Nephron (organoid): ENCODE measurements around the gene EYA4.

Experiments
- H3K27ac Mint-ChIP-seq, 3 experiments: 2 replicates each; pipeline ENCODE4 v1.8.0; 2020; ENCODE audit warnings: mixed read lengths in 3 of 3, mild to moderate bottlenecking in 2 of 3, moderate library complexity in 1 of 3
- H3K27me3 Mint-ChIP-seq: 2 replicates; pipeline ENCODE4 v1.8.0; 2021; ENCODE audit warnings: low read depth, mild to moderate bottlenecking, moderate library complexity, mixed read lengths
- H3K36me3 Mint-ChIP-seq: 2 replicates; pipeline ENCODE4 v1.8.0; 2020; ENCODE audit warnings: low read depth, mixed read lengths
- H3K4me1 Mint-ChIP-seq: 2 replicates; pipeline ENCODE4 v1.8.0; 2020; ENCODE audit warnings: mixed read lengths
- H3K4me3 Mint-ChIP-seq, 3 experiments: 2 replicates each; pipeline ENCODE4 v1.8.0; 2020; ENCODE audit warnings: mild to moderate bottlenecking in 3 of 3, mixed read lengths in 3 of 3, moderate library complexity in 2 of 3
- H3K9me3 Mint-ChIP-seq: 2 replicates; pipeline ENCODE4 v1.8.0; 2020; ENCODE audit warnings: mixed read lengths
- TF ChIP-seq, protein P1 (sequence below), 3 experiments: fragments of 200-600 bp; sonication (generic); IDR thresholded peaks; one replicate each; pipeline ENCODE4 v1.5.0; 2021; ENCODE audit warnings: antibody characterized with exemption in 3 of 3; ENCODE audit not compliant: unreplicated experiment in 3 of 3

Gene EYA4

DNA sequence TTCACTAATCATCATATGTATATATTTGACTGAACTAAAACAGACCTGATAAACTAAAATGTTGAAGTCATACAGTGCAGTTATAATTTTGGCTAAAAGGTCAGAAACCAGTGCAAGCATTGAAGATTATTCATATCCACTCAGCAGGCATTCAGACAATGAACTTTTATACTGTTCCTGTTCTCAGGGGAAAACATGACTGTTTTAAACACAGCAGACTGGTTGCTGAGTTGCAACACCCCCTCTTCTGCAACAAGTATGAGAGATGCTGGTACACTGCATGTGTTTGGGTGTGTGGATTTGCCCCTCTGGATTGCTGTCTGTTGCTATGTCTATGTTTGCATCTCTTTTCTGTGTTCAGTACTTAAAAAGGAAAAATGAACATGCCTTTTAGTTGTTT, 206.8 kb downstream of the EYA4 start:
- Mint-ChIP-seq H3K9me3 (peaks cover 3% of the 10 kb centered on the region), H3K27me3 (no peaks in the 10 kb centered on the region), H3K4me3 (no peak overlapping the region), H3K4me1 (no peaks in the 10 kb centered on the region), H3K36me3 (peaks cover 6% of the 10 kb centered on the region), H3K27ac (no peak overlapping the region)
- TF ChIP-seq, protein P1, sequence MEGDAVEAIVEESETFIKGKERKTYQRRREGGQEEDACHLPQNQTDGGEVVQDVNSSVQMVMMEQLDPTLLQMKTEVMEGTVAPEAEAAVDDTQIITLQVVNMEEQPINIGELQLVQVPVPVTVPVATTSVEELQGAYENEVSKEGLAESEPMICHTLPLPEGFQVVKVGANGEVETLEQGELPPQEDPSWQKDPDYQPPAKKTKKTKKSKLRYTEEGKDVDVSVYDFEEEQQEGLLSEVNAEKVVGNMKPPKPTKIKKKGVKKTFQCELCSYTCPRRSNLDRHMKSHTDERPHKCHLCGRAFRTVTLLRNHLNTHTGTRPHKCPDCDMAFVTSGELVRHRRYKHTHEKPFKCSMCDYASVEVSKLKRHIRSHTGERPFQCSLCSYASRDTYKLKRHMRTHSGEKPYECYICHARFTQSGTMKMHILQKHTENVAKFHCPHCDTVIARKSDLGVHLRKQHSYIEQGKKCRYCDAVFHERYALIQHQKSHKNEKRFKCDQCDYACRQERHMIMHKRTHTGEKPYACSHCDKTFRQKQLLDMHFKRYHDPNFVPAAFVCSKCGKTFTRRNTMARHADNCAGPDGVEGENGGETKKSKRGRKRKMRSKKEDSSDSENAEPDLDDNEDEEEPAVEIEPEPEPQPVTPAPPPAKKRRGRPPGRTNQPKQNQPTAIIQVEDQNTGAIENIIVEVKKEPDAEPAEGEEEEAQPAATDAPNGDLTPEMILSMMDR (IDR thresholded peaks at IDR 0.05; ENCODE audit: unreplicated experiment in 3 of 3) = no peak

DNA sequence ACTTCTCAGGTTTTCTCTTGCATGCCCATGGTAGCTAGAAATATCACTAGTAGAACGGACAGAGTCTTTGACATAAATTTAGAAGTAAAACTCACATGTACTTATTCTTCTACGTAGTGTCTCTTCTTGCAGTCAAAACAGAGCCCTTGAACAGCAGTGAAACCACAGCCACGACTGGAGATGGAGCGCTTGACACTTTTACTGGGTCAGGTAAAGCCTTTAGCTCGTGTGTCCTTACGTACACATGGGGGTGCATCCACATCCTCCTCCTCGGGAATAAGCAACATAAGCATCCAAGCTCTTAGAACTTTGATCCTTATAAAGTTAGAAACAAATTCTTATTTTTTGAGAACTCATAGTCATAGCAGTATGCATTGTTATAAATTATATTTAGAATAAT, 215.3 kb downstream of the EYA4 start:
- Mint-ChIP-seq H3K27me3 (no peaks in the 10 kb centered on the region), H3K27ac (peak overlapping the region in 1 of 3 experiments; percentile 55), H3K4me1 (peaks cover 26% of the 10 kb centered on the region), H3K36me3 (no peaks in the 10 kb centered on the region), H3K4me3 (no peak overlapping the region), H3K9me3 (no peaks in the 10 kb centered on the region)
- TF ChIP-seq, protein P1 (IDR thresholded peaks at IDR 0.05; ENCODE audit: unreplicated experiment in 3 of 3) = no peak

DNA sequence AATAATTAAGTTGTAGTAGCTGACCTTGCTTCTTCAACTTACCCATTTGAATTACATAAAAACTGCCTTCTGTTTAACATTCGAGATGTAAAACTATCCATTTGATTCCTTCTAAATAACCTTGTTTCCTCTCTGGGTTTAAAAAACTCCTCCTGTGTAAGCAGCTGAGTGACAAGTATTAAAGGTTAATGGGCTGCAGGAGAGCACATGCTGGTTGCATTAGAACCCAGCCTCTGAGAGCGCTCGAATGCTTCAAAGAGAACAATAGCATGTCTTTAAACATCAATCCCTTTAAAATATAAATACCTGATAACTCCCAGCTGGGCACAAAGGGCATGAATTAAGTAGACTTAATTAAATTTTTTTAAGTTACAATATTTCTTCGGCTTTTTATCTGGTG, 215.8 kb downstream of the EYA4 start:
- Mint-ChIP-seq H3K4me1 (peaks cover 27% of the 10 kb centered on the region), H3K27ac (no peak overlapping the region), H3K4me3 (no peak overlapping the region), H3K9me3 (no peaks in the 10 kb centered on the region), H3K27me3 (no peaks in the 10 kb centered on the region), H3K36me3 (no peaks in the 10 kb centered on the region)
- TF ChIP-seq, protein P1 (IDR thresholded peaks at IDR 0.05; ENCODE audit: unreplicated experiment in 3 of 3) = no peak

DNA sequence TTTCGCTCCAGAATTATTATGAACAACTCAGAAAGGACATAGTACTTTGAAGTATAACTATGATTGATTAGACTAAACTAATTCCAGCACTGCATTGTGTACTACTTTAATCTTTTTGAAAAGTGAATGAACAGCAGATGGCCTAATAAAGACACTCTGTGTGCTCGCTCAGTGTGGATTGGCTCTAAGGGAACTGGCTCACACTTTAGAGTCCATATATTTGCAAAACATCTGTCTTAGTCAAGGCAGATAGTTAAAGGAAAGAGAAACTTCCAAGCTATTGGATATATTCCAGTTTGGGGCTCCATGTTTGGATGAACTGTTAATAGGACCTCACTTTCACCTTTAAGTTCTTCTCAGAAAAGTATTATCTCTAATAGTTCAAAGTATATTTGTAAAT, 218.9 kb downstream of the EYA4 start:
- Mint-ChIP-seq H3K4me1 (peaks cover 33% of the 10 kb centered on the region), H3K9me3 (no peaks in the 10 kb centered on the region), H3K27me3 (no peaks in the 10 kb centered on the region), H3K36me3 (peaks cover 11% of the 10 kb centered on the region), H3K4me3 (no peak overlapping the region), H3K27ac (peak overlapping the region; percentile 63 to 72 (median 63))
- TF ChIP-seq, protein P1 (IDR thresholded peaks at IDR 0.05; ENCODE audit: unreplicated experiment in 3 of 3) = no peak

DNA sequence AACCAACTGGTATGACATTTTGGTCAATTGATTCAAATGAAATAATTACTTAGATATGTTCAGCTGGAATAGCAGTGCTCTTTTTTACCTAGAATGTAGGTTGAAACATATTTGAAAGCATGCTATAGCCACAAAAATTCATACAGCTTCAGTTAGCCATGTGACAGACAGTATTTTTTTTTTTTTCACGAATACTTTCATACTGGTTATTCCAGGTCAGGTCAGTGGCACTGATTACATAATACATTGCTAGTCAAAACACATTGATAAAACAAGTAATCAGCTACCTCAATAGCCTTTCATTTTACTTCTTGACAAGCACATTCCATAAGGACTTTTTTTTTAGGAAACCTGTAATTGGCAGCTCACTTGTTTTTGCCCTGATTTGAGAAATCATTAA, 222.6 kb downstream of the EYA4 start:
- Mint-ChIP-seq H3K9me3 (peaks cover 4% of the 10 kb centered on the region), H3K27me3 (no peaks in the 10 kb centered on the region), H3K4me1 (peaks cover 34% of the 10 kb centered on the region), H3K4me3 (no peak overlapping the region), H3K27ac (no peak overlapping the region), H3K36me3 (peaks cover 42% of the 10 kb centered on the region)
- TF ChIP-seq, protein P1 (IDR thresholded peaks at IDR 0.05; ENCODE audit: unreplicated experiment in 3 of 3) = no peak

DNA sequence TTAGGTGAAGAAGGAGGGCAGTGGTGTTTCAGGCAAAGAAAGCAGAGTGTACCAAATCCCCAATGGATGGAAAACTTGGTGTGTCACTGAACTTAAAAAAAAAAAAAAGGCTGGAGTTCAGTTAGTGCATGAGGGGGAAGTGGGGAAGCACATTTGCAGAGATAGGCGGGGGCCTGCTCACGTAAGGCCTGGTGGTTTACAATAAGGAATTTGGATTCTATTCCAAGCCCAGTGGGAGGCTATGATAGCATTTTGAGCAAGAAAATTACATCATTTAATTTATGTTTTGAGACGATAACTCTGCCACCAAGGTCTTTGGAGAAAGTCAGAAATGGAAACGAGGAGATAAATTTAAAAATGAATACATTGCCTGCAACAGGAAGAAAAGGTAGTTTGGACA, 225.5 kb downstream of the EYA4 start:
- Mint-ChIP-seq H3K4me1 (peaks cover 19% of the 10 kb centered on the region), H3K27me3 (no peaks in the 10 kb centered on the region)

More for the DNA sequence above, 225.5 kb downstream of the EYA4 start:
- H3K27ac Mint-ChIP-seq = peak overlapping the region; percentile 11 to 67 (median 53)
- H3K9me3 Mint-ChIP-seq = peaks cover 11% of the 10 kb centered on the region
- H3K4me3 Mint-ChIP-seq = no peak overlapping the region
- H3K36me3 Mint-ChIP-seq = peaks cover 52% of the 10 kb centered on the region
- TF ChIP-seq, protein P1 (IDR thresholded peaks at IDR 0.05; ENCODE audit: unreplicated experiment in 3 of 3) = no peak
